Testis (tissue), 2 donors: ENCODE data around the gene PTPN12.

Experiments used
- POLR2A ChIP-seq: fragments of 450-650 bp; IDR thresholded peaks from one replicate; pipeline ENCODE4 v1.6.1; 2017; ENCODE audit warnings: antibody characterized with exemption, mild to moderate bottlenecking, moderate library complexity
- TF ChIP-seq, protein P1 (sequence below), 3 experiments: fragments of 450-650 bp in 2 of 3; fragments of 200-600 bp in 1 of 3; sonication (generic) in 1 of 3; IDR thresholded peaks; one replicate each; pipeline ENCODE4 v1.5.1; 2016 to 2019; ENCODE audit warnings: antibody characterized with exemption in 3 of 3, mild to moderate bottlenecking in 2 of 3, moderate library complexity in 1 of 3

DNA sequence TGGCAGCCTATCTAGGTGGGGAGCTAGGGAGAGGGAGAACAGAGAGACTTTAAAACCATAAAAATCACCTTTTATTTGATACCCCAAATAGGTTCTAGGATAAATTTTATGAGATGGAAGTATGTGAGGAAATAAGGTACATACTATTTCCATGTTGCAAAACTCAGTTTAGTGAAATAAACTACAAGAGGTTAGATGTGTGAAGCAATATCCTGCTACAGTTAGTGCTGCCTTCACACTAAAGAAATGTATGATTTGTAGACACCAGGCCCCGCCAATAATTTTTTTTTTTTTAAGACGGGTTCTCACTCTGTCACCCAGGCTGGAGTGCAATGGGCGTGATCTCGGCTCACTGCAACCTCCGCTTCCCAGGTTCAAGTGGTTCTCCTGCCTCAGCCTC lies 124.7 kb downstream of the PTPN12 start:
- TF ChIP-seq, protein P1, sequence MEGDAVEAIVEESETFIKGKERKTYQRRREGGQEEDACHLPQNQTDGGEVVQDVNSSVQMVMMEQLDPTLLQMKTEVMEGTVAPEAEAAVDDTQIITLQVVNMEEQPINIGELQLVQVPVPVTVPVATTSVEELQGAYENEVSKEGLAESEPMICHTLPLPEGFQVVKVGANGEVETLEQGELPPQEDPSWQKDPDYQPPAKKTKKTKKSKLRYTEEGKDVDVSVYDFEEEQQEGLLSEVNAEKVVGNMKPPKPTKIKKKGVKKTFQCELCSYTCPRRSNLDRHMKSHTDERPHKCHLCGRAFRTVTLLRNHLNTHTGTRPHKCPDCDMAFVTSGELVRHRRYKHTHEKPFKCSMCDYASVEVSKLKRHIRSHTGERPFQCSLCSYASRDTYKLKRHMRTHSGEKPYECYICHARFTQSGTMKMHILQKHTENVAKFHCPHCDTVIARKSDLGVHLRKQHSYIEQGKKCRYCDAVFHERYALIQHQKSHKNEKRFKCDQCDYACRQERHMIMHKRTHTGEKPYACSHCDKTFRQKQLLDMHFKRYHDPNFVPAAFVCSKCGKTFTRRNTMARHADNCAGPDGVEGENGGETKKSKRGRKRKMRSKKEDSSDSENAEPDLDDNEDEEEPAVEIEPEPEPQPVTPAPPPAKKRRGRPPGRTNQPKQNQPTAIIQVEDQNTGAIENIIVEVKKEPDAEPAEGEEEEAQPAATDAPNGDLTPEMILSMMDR (IDR thresholded peaks at IDR 0.05): no peak
- no peak for TF ChIP-seq POLR2A
